Smooth muscle cell (in vitro differentiated cells): ENCODE measurements around the gene GFRAL. TPM values are rescaled to one million over a fixed set of nuclear protein-coding genes. Genes with fewer than 3 reads are reported as not detected.
"Not testable (repeated sequence)": the region's sequence is repeated elsewhere in the genome, so short reads cannot be mapped to it uniquely, and the experiment has no call there.

Experiments used
- DNase-seq: peaks from one replicate; lab custom pipeline; 2025; ENCODE audit not compliant: unreplicated experiment; lab: John Stamatoyannopoulos, UW
- H2AFZ ChIP-seq: fragments of 200-600 bp; sonication (generic); 2 replicates; pipeline ENCODE4 v1.6.0; 2016; ENCODE audit warnings: antibody characterized with exemption, low read depth, mild to moderate bottlenecking
- H3F3A ChIP-seq: fragments of 200-600 bp; sonication (generic); 2 replicates; pipeline ENCODE4 v1.6.0; 2017; ENCODE audit warnings: antibody characterized with exemption, low read depth
- H3K27ac ChIP-seq: fragments of 200-600 bp; sonication (generic); 2 replicates; pipeline ENCODE4 v1.5.1; 2016; ENCODE audit warnings: low read depth, mild to moderate bottlenecking
- H3K27me3 ChIP-seq: fragments of 200-600 bp; sonication (generic); 2 replicates; pipeline ENCODE4 v1.6.1; 2016; ENCODE audit warnings: low read depth, mild to moderate bottlenecking
- H3K36me3 ChIP-seq: fragments of 200-600 bp; sonication (generic); 2 replicates; pipeline ENCODE4 v1.5.1; 2016; ENCODE audit warnings: low read depth
- H3K4me1 ChIP-seq: fragments of 200-600 bp; sonication (generic); 2 replicates; pipeline ENCODE4 v1.5.1; 2016; ENCODE audit warnings: low read depth
- H3K4me2 ChIP-seq: fragments of 200-600 bp; sonication (generic); 2 replicates; pipeline ENCODE4 v1.6.0; 2016; ENCODE audit warnings: mild to moderate bottlenecking
- H3K4me3 ChIP-seq: fragments of 200-600 bp; sonication (generic); 2 replicates; pipeline ENCODE4 v1.5.1; 2016; ENCODE audit warnings: mild to moderate bottlenecking
- H3K79me2 ChIP-seq: fragments of 200-600 bp; sonication (generic); 2 replicates; pipeline ENCODE4 v1.6.0; 2016; ENCODE audit warnings: low read depth, mild to moderate bottlenecking
- H3K9ac ChIP-seq: fragments of 200-600 bp; sonication (generic); 2 replicates; pipeline ENCODE4 v1.6.0; 2016; ENCODE audit warnings: low read depth
- H3K9me3 ChIP-seq: fragments of 200-600 bp; sonication (generic); replicated peaks from 2 replicates; pipeline ENCODE4 v1.5.1; 2016; ENCODE audit warnings: low read depth
- H4K20me1 ChIP-seq: fragments of 200-600 bp; sonication (generic); 2 replicates; pipeline ENCODE4 v1.6.0; 2016; ENCODE audit warnings: low read depth
- WGBS: methylation state at CpG from one replicate; pipeline ENCODE4 v1.1.7; 2016; ENCODE audit warnings: low lambda C conversion rate; 5-methylcytosine and 5-hydroxymethylcytosine counted together
- polyA plus RNA-seq: library from polyadenylated mRNA; unstranded; fragments of >200 nt; fragmentation: Nextera tagmentation; extraction: Ambion mirVana; gene quantifications from 2 replicates; pipeline ENCODE4 v1.2.1, GENCODE V29; 2016
- total RNA-seq: library from RNA; depleted of rRNA; stranded (reverse); fragments of >200 nt; gene quantifications from 2 replicates; pipeline ENCODE4 v1.2.3, GENCODE V29; 2014
- TF ChIP-seq, protein P1 (sequence below): fragments of 200-600 bp; sonication (generic); IDR thresholded peaks from 2 replicates; pipeline ENCODE4 v1.5.1; 2017; ENCODE audit warnings: borderline replicate concordance, mild to moderate bottlenecking, antibody characterized with exemption; ENCODE audit not compliant: insufficient read depth, poor library complexity, severe bottlenecking

GFRAL gene
- total and polyA plus RNA-seq, 2 experiments from 2014 or later, result not detected

DNA sequence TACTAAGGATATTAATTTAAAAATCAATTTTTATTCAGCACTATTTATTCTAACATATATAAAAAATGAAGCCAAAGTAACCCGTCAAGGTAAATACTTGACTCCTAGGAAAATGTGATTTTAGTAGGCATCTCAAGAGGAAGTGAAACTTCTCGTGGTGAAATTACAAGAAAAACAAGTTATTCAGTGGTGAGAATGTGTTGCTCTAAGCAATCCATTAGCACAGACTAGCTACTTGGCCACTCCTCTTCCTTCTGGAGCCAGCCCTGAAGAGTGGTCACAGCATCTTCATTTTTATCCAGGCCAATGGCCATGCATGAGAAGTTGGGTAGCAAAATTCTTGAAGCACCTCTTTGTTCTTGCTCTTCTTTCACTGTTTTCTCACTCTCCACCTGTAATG is 40.4 kb upstream of the GFRAL start:
- Histone ChIP-seq H3K9me3 (no peaks in the 10 kb centered on the region), H3F3A (no peaks in the 10 kb centered on the region), H3K27ac (no peak overlapping the region), H3K4me2 (no peak overlapping the region), H4K20me1 (no peaks in the 10 kb centered on the region), H3K9ac (no peak overlapping the region), H2AFZ (no peak overlapping the region), H3K4me3 (no peak overlapping the region), H3K27me3 (no peaks in the 10 kb centered on the region), H3K79me2 (no peaks in the 10 kb centered on the region), H3K36me3 (no peaks in the 10 kb centered on the region), H3K4me1 (no peaks in the 10 kb centered on the region)
- TF ChIP-seq, protein P1, sequence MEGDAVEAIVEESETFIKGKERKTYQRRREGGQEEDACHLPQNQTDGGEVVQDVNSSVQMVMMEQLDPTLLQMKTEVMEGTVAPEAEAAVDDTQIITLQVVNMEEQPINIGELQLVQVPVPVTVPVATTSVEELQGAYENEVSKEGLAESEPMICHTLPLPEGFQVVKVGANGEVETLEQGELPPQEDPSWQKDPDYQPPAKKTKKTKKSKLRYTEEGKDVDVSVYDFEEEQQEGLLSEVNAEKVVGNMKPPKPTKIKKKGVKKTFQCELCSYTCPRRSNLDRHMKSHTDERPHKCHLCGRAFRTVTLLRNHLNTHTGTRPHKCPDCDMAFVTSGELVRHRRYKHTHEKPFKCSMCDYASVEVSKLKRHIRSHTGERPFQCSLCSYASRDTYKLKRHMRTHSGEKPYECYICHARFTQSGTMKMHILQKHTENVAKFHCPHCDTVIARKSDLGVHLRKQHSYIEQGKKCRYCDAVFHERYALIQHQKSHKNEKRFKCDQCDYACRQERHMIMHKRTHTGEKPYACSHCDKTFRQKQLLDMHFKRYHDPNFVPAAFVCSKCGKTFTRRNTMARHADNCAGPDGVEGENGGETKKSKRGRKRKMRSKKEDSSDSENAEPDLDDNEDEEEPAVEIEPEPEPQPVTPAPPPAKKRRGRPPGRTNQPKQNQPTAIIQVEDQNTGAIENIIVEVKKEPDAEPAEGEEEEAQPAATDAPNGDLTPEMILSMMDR, result no peak
- DNase-seq, result no peak
- 74% methylated on average over 2 of the region's 2 CpGs for WGBS

DNA sequence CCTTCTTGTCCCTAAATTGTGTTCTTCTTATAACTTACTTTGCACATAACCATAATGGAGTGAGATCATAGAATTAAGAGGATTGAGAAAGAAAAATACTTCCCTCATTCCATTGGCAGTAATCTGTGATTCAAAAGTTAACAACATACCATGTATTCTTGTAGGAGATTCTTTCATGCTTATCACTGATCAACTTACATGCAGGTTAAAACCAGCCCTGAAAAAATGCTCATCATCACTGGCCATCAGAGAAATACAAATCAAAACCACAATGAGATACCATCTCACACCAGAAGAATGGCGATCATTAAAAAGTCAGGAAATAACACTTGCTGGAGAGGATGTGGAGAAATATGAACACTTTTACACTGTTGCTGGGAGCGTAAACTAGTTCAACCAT is 36.5 kb upstream of the GFRAL start:
- H3K27ac ChIP-seq, result no peak overlapping the region
- H3K4me2 ChIP-seq, result no peak overlapping the region
- no peaks in the 10 kb centered on the region for H3F3A ChIP-seq
- H3K9me3 ChIP-seq, result no peaks in the 10 kb centered on the region
- H3K4me1 ChIP-seq, result no peaks in the 10 kb centered on the region
- no peaks in the 10 kb centered on the region for H3K27me3 ChIP-seq
- no peak for DNase-seq
- no peaks in the 10 kb centered on the region for H3K36me3 ChIP-seq
- TF ChIP-seq, protein P1, result no peak
- 93% methylated on average over 2 of the region's 2 CpGs for WGBS
- no peak overlapping the region for H3K9ac ChIP-seq
- H3K79me2 ChIP-seq, result no peaks in the 10 kb centered on the region
- H3K4me3 ChIP-seq, result no peak overlapping the region
- H2AFZ ChIP-seq, result no peak overlapping the region
- H4K20me1 ChIP-seq, result no peaks in the 10 kb centered on the region

DNA sequence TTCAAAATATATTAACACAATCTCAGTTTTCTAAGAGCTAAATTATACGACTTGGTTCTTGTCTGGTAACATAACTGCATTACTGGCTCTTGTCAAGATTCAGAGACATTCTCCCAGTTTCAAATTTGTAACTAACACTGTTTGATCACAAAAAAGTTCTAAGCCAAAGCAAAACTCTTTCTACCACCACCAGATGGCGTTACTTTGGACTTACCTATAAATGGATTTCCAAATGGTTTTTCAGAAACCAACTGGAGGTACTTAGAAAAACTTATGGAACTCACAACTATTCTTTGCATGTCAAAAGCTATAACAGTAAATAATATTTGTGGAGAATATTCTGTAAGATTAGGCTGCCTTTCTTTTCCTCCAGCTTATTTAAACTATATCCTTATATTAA is 34.2 kb upstream of the GFRAL start:
- Histone ChIP-seq H3K27ac (no peak overlapping the region), H2AFZ (no peak overlapping the region), H3K9me3 (no peaks in the 10 kb centered on the region), H3K4me1 (no peaks in the 10 kb centered on the region), H3K4me3 (no peak overlapping the region), H3K27me3 (no peaks in the 10 kb centered on the region), H4K20me1 (no peaks in the 10 kb centered on the region), H3F3A (no peaks in the 10 kb centered on the region), H3K9ac (no peak overlapping the region), H3K36me3 (no peaks in the 10 kb centered on the region), H3K4me2 (no peak overlapping the region), H3K79me2 (no peaks in the 10 kb centered on the region)
- DNase-seq, result no peak
- 25% methylated on average over 2 of the region's 2 CpGs for WGBS
- TF ChIP-seq, protein P1, result peak; percentile 41

DNA sequence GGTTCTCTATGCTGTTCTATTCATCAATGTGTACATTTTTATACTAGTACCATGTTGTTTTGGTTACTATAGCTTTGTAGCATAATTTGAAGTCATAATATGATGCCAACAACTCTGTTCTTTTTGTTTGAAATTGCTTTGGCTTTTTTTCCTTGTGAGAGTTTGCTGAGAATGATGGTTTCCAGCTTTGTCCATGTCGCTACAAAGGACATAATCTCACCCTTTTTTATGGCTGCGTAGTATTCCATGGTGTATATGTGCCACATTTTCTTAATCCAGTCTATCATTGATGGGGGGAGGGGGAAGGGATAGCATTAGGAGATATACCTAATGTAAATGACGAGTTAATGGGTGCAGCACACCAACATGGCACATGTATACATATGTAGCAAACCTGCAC is 30.1 kb upstream of the GFRAL start:
- H3K27me3 ChIP-seq, H3K9me3 ChIP-seq, H3K4me3 ChIP-seq, H3K79me2 ChIP-seq, H3F3A ChIP-seq, H3K9ac ChIP-seq, H4K20me1 ChIP-seq, DNase-seq, H2AFZ ChIP-seq, H3K4me1 ChIP-seq, H3K27ac ChIP-seq, H3K36me3 ChIP-seq, H3K4me2 ChIP-seq: not testable (repeated sequence)
- WGBS, result 93% methylated on average over 3 of the region's 3 CpGs
